GM12872 (cell line): ENCODE data around the gene ALDH4A1.

Source experiments
- TF ChIP-seq, protein P1 (sequence below): IDR thresholded peaks from 3 replicates; pipeline ENCODE4 v1.5.1; 2011; ENCODE audit warnings: low read depth, mild to moderate bottlenecking, low read length, moderate library complexity; ENCODE audit not compliant: insufficient read depth

Gene ALDH4A1

DNA sequence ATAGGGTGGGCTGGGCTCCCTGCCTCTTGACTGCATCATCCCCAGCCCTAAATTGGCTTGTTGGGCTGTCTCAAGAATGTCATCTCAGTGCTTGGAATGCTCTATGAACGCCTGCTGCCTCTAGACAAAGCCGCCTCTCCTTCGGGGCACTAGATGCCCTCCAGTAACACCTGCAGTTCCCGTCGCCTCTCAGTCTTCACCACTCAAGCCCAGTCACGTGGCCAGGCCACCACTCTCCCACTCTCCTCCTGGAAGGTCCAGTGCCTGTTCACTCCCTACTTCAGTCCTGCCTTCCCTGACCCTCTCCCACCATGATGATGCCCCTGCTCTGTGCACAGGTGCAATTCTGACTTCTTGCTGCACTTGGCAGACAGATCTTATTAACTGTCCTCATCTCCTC is 49.9 kb downstream of the ALDH4A1 start:
- TF ChIP-seq, protein P1, sequence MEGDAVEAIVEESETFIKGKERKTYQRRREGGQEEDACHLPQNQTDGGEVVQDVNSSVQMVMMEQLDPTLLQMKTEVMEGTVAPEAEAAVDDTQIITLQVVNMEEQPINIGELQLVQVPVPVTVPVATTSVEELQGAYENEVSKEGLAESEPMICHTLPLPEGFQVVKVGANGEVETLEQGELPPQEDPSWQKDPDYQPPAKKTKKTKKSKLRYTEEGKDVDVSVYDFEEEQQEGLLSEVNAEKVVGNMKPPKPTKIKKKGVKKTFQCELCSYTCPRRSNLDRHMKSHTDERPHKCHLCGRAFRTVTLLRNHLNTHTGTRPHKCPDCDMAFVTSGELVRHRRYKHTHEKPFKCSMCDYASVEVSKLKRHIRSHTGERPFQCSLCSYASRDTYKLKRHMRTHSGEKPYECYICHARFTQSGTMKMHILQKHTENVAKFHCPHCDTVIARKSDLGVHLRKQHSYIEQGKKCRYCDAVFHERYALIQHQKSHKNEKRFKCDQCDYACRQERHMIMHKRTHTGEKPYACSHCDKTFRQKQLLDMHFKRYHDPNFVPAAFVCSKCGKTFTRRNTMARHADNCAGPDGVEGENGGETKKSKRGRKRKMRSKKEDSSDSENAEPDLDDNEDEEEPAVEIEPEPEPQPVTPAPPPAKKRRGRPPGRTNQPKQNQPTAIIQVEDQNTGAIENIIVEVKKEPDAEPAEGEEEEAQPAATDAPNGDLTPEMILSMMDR, result no peak

DNA sequence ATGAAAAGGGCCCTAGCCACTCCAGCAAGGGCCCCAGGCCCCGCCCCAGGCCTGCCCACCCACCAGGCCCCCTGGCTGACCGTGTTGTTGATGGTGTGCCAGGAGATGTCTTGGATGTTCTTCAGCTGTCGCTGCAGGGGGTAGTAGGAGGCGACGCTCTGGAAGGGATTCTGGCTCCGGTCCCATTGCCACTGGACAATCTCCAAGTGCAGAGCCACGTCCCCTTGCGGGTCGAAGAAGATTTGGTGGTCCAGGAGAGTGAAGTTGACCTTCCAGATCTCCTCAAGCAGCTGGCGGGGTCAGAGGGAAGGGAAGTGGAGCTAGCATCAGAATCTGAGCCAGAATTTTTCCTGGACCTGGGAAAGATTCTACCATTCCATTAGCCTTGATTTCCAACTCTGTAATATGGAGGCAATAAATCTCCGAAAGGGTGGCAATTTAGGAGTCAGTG is 53.1 kb downstream of the ALDH4A1 start:
- TF ChIP-seq, protein P1, result no peak

DNA sequence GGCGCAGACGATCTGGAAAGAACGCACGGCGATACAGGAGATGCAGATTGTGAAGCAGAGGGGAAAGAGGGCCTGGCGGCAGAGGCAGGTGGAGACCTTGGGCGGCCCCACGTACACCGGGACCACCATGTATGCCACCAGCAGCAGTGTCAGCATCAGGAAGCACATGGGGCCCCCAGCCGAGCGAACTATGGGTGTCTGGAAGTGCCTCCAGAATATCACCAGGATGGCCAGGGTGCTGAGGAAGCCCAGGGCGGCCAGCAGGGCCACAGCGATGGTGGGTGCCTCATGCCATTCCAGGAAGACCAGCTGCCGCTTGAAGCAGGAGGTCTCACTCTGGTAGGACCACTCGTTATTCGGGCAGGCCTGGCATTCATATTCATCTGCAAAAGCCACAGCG is 62.2 kb downstream of the ALDH4A1 start:
- TF ChIP-seq, protein P1, result no peak

DNA sequence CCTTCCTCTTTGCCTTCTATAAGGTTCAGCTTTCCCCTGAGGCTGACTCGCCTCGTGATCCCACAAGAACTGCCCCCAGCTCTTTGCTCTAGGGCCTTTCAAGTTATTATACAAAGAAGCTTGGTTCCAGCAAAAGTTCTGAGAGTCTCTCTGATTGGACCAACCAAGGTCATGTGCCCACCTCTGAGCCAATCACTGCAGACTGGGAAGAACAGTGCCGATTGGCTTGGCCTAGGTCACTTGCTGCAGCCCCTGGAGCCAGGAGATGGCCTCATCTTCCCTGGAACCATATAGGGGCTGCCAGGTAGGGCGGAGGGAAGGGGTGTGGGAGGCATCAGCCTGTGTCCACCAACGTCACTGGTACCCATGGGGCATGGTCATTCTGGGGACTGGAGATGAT is 65.7 kb downstream of the ALDH4A1 start:
- TF ChIP-seq, protein P1, result no peak

GRCh38 chr1:18831656-18832055 is 70.7 kb downstream of the ALDH4A1 start:
- TF ChIP-seq, protein P1, result no peak

DNA sequence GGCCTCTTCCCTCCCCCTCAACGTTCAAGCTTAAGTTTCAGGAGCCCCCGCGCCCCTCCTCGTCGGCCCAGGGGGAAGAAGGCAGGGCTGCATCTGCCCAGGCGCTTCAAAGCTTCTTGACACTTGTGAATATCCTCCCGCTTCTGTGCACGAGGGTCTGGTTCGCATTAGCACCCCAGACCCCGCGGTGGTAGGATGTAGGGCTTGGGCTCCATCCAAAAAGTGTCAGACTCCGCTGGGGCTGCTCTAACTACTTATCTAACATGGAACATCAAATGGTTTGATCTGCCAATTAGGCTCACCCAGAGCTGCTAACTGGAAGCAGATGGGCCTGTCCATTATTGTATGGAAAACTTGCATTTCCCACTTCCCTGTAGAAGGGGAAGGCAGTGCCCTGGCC is 71.8 kb downstream of the ALDH4A1 start:
- TF ChIP-seq, protein P1, result no peak

GRCh38 chr1:18829671-18830070 is 72.7 kb downstream of the ALDH4A1 start:
- TF ChIP-seq, protein P1, result no peak

- TF ChIP-seq, protein P1, result 0 out of 3 replicates have a peak, but pooled peaks have one; percentile 8
Measured at GRCh38 chr1:18828224-18828623, 74.1 kb downstream of the ALDH4A1 start.
